PFSK-1 (cell line): ENCODE results near the gene OAS3.

Source experiments
- FOXP2 ChIP-seq: optimal IDR thresholded peaks from 2 replicates; pipeline ENCODE3; 2011; ENCODE audit warnings: borderline replicate concordance, control low read depth, inconsistent platforms; ENCODE audit not compliant: insufficient read depth; ENCODE audit errors: extremely low read length, extremely low read depth
- POLR2AphosphoS5 ChIP-seq: IDR thresholded peaks from 2 replicates; pipeline ENCODE4 v1.6.1; 2012; ENCODE audit warnings: low read depth, mild to moderate bottlenecking, control low read depth, low read length, moderate library complexity
- REST ChIP-seq, 2 experiments: IDR thresholded peaks; 2 replicates each; pipeline versions ENCODE4 v1.6.1 to v1.8.0; 2011 to 2012; ENCODE audit warnings: low read depth in 2 of 2, low read length in 2 of 2, control low read depth in 1 of 2, inconsistent platforms in 1 of 2, mild to moderate bottlenecking in 1 of 2, moderate library complexity in 1 of 2; ENCODE audit not compliant: insufficient read depth in 1 of 2
- SIN3A ChIP-seq: IDR thresholded peaks from 2 replicates; pipeline ENCODE4 v1.6.1; 2012; ENCODE audit warnings: mild to moderate bottlenecking, low read length, moderate library complexity, borderline replicate concordance; ENCODE audit not compliant: insufficient read depth
- TAF1 ChIP-seq: IDR thresholded peaks from 2 replicates; pipeline ENCODE4 v1.6.1; 2012; ENCODE audit warnings: low read length, control low read depth, borderline replicate concordance; ENCODE audit not compliant: insufficient read depth

The OAS3 gene

GRCh38 chr12:112927925-112928324, 10.3 kb upstream of the OAS3 start:
- TF ChIP-seq SIN3A (no peak), POLR2AphosphoS5 (no peak), FOXP2 (no peak), TAF1 (no peak), REST (IDR thresholded peaks at IDR 0.05; ENCODE audit: insufficient read depth in 1 of 2, low read depth in 2 of 2, low read length in 2 of 2) (no peak)

- no peak for TF ChIP-seq FOXP2
- TF ChIP-seq POLR2AphosphoS5 = no peak
- no peak for TF ChIP-seq SIN3A
- TF ChIP-seq TAF1 = no peak
- no peak for TF ChIP-seq REST (IDR thresholded peaks at IDR 0.05; ENCODE audit: insufficient read depth in 1 of 2, low read depth in 2 of 2, low read length in 2 of 2)
Observed at GRCh38 chr12:112928978-112929377, 9.3 kb upstream of the OAS3 start.

GRCh38 chr12:112929715-112930114, 8.6 kb upstream of the OAS3 start:
- no peak for TF ChIP-seq FOXP2
- no peak for TF ChIP-seq REST (IDR thresholded peaks at IDR 0.05; ENCODE audit: insufficient read depth in 1 of 2, low read depth in 2 of 2, low read length in 2 of 2)
- no peak for TF ChIP-seq TAF1
- no peak for TF ChIP-seq SIN3A
- TF ChIP-seq POLR2AphosphoS5 = no peak

DNA sequence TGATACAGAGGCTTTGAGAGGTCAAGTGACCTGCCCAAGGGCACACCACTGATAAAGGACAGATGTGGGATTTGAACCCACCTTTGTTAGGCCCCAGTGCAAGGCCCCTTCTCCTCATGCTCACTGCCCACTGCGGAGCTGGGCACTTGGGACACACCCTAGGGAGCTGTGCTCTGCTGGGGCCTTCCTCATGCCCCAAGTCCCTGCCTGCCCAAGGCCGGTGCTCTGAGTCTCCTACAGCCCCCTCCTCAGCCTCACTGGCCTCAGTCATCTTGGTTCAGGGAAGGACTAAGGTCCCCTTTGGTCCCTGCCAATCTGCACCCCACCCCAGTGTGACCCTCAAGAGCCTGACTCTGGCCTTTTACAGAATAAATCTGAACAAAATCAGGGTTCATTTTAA, 7.9 kb upstream of the OAS3 start:
- no peak for TF ChIP-seq FOXP2
- TF ChIP-seq POLR2AphosphoS5 = no peak
- TF ChIP-seq TAF1 = no peak
- no peak for TF ChIP-seq REST (IDR thresholded peaks at IDR 0.05; ENCODE audit: insufficient read depth in 1 of 2, low read depth in 2 of 2, low read length in 2 of 2)
- no peak for TF ChIP-seq SIN3A

- no peak for TF ChIP-seq FOXP2
- no peak for TF ChIP-seq POLR2AphosphoS5
- no peak for TF ChIP-seq REST (IDR thresholded peaks at IDR 0.05; ENCODE audit: insufficient read depth in 1 of 2, low read depth in 2 of 2, low read length in 2 of 2)
- TF ChIP-seq SIN3A = no peak
- TF ChIP-seq TAF1 = no peak
Observed at GRCh38 chr12:112932485-112933128, 5.7 kb upstream of the OAS3 start.
